Muscle layer of colon (tissue), 2 donors: Measurements from ENCODE around the gene GUCA1A.
"Not testable (repeated sequence)": the region's sequence is repeated elsewhere in the genome, so short reads cannot be mapped to it uniquely, and the experiment has no call there.

ENCODE experiments used
- H3K27ac ChIP-seq: one replicate; pipeline ENCODE4 v1.7.0; 2013; ENCODE audit warnings: low read depth, mild to moderate bottlenecking, low read length, moderate library complexity
- H3K27me3 ChIP-seq, 2 donors: one replicate each; pipeline ENCODE4 v1.7.0; 2013; ENCODE audit warnings: low read length in 2 of 2, mild to moderate bottlenecking in 2 of 2; ENCODE audit not compliant: insufficient read depth in 2 of 2, control insufficient read depth in 1 of 2
- H3K36me3 ChIP-seq: one replicate; pipeline ENCODE4 v1.7.0; 2013; ENCODE audit warnings: mild to moderate bottlenecking, low read length; ENCODE audit not compliant: insufficient read depth
- H3K4me1 ChIP-seq: one replicate; pipeline ENCODE4 v1.7.0; 2013; ENCODE audit warnings: mild to moderate bottlenecking, low read length; ENCODE audit not compliant: insufficient read depth
- H3K4me3 ChIP-seq, 2 donors: one replicate each; pipeline ENCODE4 v1.7.0; 2013; ENCODE audit warnings: low read length in 2 of 2, low read depth in 1 of 2, mild to moderate bottlenecking in 1 of 2, moderate library complexity in 1 of 2
- H3K9ac ChIP-seq: one replicate; pipeline ENCODE4 v1.7.0; 2013; ENCODE audit warnings: low read length
- H3K9me3 ChIP-seq: one replicate; pipeline ENCODE4 v1.7.0; 2013; ENCODE audit warnings: mild to moderate bottlenecking, low read length
- donor health status: abdominal sarcoma.
- donor health status: Adenocarcinoma of cecum.

GUCA1A gene

DNA sequence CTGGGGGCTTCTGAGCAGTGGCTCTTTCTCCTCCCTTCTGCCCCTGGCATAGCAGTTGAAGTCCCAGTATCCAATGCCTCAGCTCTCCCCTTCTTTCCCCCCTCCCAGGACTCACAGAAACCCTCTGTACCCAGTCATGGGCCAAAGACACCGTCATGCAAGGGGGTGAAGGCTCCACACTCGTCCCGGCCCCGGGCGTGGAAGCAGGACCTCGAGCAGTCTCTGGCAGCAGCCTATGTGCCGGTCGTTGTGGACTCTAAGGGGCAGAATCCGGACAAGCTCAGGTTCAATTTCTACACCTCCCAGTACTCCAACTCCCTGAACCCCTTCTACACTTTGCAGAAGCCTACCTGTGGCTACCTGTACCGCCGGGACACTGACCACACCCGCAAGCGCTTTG is 10.4 kb upstream of the GUCA1A start:
- Histone ChIP-seq H3K4me3 (no peak overlapping the region), H3K27me3 (peaks cover 0 to 4% of the 10 kb centered on the region in 2 donors), H3K27ac (no peak overlapping the region), H3K36me3 (no peaks in the 10 kb centered on the region), H3K4me1 (no peaks in the 10 kb centered on the region), H3K9ac (no peak overlapping the region), H3K9me3 (no peaks in the 10 kb centered on the region)

DNA sequence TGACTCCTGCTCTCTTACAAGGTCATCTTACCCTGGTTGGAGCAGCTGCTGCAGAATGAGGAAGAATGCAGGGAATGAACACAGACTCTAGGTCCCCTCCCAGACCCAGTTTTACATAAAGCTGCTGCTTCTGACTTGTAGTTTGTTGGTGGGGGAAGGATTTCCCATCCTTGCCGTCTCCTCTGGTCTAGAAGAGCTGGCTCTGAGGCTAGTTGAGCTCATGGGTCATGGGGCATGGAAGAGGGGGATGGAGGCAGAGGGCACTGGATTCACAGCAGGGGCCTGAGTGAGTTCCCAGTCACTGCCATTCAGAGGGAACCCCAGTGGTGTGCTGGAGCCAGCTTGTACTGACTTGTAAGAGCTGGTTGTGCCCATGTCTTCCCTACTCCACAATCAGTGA is 9.2 kb upstream of the GUCA1A start:
- Histone ChIP-seq H3K27ac (no peak overlapping the region), H3K4me3 (no peak overlapping the region), H3K27me3 (peaks cover 0 to 4% of the 10 kb centered on the region in 2 donors), H3K36me3 (no peaks in the 10 kb centered on the region), H3K9me3 (no peaks in the 10 kb centered on the region), H3K9ac (no peak overlapping the region), H3K4me1 (no peaks in the 10 kb centered on the region)

DNA sequence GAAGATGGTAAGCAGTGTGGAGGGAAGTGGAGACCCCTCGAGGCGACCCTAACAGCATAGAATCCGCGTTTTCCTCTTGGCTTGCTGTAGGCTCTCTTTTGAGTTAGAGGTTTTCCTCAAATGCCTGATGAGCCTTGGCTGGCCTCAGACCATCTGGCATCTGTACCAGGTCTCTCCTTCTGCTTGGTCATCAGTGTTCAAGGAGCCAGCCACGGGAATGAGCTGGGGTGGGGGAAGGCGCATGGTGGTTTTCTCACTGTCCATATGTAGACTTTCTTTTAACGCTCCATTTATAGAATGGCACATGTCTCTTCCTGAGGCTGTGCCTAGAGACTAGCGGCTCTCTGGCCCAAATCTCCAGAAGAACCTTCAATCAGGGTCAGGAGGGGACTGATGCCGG is 8.1 kb upstream of the GUCA1A start:
- Histone ChIP-seq H3K4me1 (no peaks in the 10 kb centered on the region), H3K27me3 (peaks cover 0 to 4% of the 10 kb centered on the region in 2 donors), H3K36me3 (no peaks in the 10 kb centered on the region), H3K4me3 (no peak overlapping the region), H3K9ac (no peak overlapping the region), H3K9me3 (no peaks in the 10 kb centered on the region), H3K27ac (no peak overlapping the region)

DNA sequence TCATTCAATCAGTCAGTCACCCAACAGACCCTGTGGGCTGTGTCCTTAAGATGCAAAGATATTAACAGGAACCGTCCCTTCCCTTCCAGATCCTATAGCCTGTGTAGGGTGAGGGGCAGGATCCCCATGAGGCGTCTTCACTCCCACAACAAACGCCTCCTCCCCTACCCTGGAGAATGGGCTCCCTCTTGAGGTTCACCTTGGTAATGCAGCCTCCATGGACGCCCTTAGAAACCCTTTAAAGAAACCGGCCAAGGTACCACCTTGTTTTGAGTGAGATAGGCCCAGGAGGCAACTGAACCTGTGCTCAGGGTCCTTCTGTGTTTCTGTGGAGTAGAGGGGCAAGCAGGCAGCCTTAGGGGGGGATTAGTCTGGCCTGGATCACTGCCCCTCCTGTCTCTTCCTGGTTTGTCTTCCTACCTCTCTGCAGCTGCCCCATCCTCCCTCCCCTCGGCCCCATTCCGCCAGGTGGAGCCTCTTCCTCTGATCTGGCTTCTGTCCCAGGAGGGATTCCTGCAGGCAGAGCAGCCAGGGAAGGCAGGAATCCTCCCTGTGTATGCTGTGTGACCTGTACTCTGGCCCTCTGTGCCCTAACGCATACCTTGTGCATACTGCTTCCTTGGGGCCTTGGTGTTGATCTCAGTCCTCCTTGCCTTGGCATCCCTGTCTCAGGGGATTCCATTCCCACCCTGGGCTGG is 6.6 kb upstream of the GUCA1A start:
- Histone ChIP-seq H3K9ac (no peak overlapping the region), H3K36me3 (no peaks in the 10 kb centered on the region), H3K27ac (no peak overlapping the region), H3K9me3 (no peaks in the 10 kb centered on the region), H3K4me3 (no peak overlapping the region), H3K27me3 (peaks cover 0 to 4% of the 10 kb centered on the region in 2 donors), H3K4me1 (no peaks in the 10 kb centered on the region)

DNA sequence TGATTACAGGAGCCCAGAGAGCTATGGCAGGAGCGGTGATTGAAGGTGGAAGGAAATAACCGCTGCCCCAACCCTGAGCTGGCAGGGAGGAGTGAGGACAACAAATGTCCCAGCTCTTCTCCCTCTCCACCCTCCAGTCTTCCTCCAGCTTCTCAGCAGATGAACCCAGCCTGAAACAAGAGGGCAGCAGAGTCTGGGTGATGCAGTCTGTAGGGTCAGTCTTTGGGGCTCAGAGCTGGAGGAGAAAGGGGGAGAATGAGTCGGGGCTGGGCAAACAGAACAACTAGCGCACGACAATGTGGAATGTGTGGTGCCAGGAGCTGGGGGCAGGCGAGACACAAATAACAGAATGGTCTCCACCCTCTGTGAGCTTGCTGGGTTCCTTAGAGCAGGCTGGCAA is 4.5 kb upstream of the GUCA1A start:
- Histone ChIP-seq H3K27me3 (peaks cover 0 to 4% of the 10 kb centered on the region in 2 donors), H3K9ac (no peak overlapping the region), H3K36me3 (no peaks in the 10 kb centered on the region), H3K4me3 (no peak overlapping the region), H3K4me1 (no peaks in the 10 kb centered on the region), H3K27ac (no peak overlapping the region), H3K9me3 (no peaks in the 10 kb centered on the region)

DNA sequence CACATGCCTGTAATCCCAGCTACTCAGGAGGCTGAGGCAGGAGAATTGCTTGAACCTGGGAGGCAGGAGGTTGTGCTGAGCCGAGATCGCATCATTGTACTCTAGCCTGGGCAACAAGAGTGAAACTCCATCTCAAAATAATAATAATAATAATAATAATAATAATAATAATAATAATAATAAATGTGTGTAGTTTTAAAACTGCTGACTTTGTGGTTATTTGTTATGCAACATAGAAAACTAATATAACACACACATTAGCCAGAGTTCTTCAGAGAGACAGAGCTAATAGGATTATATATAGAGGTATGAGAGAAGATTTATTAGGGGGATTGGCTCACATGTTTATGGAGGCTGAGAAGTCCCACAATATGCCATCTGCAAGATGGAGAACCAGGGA is 3.4 kb upstream of the GUCA1A start:
- not testable (repeated sequence) for H3K4me3 ChIP-seq, H3K4me1 ChIP-seq, H3K9me3 ChIP-seq, H3K36me3 ChIP-seq, H3K27ac ChIP-seq, H3K9ac ChIP-seq, H3K27me3 ChIP-seq

DNA sequence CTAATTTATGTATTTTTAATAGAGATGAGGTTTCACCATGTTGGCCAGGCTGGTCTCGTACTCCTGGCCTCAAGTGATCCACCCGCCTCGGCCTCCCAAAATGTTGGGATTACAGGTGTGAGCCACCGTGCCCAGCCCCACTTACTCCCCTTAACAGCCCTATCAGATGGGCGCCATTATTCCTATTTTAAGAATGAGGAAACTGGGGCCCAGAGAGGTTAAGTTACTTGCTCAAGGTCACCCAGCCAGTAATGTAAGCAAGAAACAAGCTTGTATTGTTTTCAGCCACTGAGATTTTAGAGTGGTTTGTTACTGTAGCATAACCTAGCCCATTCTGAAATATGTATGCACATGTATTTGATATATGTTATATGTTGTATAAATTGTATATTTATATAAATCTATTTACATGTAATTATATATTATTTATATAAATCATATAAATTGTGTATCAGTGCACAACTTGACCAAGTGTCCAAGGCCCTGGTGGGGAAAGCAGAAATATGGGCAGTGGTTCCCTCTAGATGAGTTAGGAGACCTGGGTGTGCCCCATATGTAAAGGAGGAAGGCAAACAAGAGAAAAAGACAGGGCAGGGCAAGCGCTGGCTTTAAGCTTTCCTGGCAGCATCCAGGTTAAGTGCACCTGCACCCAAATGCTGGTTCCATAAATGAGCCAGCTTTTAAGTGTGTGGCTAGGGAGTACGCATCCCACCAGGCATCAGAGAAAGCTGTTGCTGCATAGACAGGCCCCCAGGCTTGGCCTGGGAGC is 1.2 kb upstream of the GUCA1A start:
- Histone ChIP-seq H3K27ac (no peak overlapping the region), H3K9ac (no peak overlapping the region), H3K4me3 (no peak overlapping the region), H3K36me3 (no peaks in the 10 kb centered on the region), H3K27me3 (no peaks in the 10 kb centered on the region), H3K4me1 (no peaks in the 10 kb centered on the region), H3K9me3 (no peaks in the 10 kb centered on the region)

DNA sequence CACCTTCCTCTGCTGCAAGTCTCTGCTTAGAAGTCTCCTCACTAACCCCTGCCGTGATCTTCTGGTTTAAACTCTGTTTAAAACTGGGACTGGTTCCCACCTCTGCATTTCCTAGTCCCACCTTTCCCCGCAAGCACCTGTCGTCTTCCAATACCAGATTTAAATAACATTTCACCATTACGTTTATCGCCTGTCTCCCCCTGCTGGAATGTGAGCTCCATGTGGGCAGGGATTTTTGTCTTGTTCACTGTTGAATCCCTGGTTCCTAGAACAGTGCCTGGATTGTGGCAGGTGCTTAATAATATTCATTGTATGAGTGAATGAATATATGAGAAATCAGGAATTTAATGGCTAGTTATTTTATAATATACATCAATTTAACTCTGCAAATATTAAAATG is 2.7 kb downstream of the GUCA1A start:
- H3K27me3 ChIP-seq, result peaks cover 0 to 16% of the 10 kb centered on the region in 2 donors
- H3K9me3 ChIP-seq, result no peaks in the 10 kb centered on the region
- no peaks in the 10 kb centered on the region for H3K36me3 ChIP-seq
- H3K4me3 ChIP-seq, result no peak overlapping the region
- no peaks in the 10 kb centered on the region for H3K4me1 ChIP-seq
- no peak overlapping the region for H3K27ac ChIP-seq
- no peak overlapping the region for H3K9ac ChIP-seq

DNA sequence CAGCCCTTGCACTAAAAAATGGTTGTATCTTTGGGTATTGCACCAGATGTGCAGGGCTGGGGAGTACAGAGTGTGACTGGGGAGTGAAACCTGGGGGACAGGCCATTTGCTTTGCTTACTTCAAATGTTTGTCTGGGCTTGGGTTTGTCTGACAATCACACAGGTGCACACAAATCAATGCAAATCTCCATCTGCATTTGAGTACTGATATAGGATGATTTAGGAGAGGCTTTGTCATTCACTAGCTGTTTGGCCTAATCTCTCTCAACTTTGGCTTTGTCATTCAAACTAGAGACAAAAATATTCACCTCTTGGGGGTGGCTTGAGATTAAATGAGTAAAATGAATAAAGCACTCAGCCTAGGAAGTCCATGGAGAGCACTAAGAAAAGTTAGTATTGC is 3.8 kb downstream of the GUCA1A start:
- Histone ChIP-seq H3K27me3 (peaks cover 0 to 16% of the 10 kb centered on the region in 2 donors), H3K9ac (no peak overlapping the region), H3K27ac (no peak overlapping the region), H3K36me3 (no peaks in the 10 kb centered on the region), H3K9me3 (no peaks in the 10 kb centered on the region), H3K4me1 (no peaks in the 10 kb centered on the region), H3K4me3 (no peak overlapping the region)

DNA sequence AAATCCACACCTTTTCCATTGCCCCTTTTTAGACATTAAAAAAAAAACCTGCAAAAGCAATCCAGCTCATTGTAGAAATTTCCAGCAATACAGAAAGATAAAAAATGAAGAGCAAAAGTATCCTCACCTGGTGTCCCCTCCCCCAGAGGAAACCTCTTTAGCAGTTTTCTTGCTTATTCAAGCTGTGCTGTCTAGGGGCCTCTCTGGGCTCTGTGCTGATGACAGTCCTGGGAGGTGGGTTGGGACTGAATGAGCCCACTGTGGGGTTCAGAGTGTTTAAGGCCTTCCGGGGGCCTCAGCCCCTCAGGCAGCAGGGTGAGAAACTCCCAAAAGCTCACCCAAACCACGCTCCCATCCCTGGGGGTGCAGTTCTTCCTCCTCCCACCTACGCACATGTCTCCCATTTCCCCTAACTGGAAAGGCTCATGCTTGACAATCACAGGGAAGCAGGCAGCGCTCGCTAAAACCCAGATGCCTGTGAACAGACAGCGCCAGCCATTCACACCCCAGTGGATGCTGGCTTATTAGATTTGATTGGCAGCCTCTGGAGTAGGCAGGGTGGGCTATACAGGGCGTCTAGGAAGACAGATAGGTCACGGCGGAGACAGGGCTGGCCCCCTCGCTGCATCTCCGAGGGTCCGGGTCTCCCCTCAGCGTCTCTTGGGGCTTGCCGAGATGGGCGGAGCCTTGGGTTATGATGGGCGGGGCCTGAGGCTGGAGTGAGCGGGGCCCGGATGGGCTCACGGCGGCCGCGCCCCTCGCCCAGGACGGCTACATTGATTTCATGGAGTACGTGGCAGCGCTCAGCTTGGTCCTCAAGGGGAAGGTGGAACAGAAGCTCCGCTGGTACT is 4.6 kb downstream of the GUCA1A start:
- Histone ChIP-seq H3K9ac (no peak overlapping the region), H3K36me3 (no peaks in the 10 kb centered on the region), H3K4me1 (no peaks in the 10 kb centered on the region), H3K27ac (no peak overlapping the region), H3K27me3 (peaks cover 0 to 16% of the 10 kb centered on the region in 2 donors), H3K4me3 (no peak overlapping the region), H3K9me3 (no peaks in the 10 kb centered on the region)

DNA sequence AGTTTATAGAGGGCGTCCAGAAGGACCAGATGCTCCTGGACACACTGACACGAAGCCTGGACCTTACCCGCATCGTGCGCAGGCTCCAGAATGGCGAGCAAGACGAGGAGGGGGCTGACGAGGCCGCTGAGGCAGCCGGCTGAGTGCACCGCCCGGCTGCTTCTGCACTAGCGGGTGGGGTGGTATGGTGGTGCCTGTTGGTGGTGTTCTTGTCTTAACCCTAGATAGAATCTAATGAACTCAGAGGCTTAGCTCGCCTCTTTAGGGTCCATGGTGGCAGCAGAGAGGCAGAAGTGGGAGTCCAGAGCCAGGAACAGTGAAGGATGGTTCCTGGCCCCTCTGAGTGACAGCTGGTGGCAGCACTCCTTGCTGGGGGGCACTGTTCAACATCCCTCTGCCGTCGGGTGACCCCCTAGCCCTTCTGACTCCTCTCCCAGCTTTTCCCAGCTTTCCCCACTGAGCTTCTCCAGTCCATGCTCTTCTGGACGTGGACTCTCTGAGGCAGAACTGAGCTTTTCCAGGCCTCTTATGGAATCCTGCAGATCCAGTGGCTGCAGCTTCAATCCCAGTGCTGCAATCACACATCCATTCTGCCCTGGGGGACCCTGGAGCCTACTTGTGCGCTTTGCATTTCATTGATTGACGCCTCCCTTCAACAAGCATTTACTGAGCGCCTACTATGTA is 6.2 kb downstream of the GUCA1A start:
- Histone ChIP-seq H3K9ac (no peak overlapping the region), H3K27ac (no peak overlapping the region), H3K4me3 (no peak overlapping the region), H3K9me3 (no peaks in the 10 kb centered on the region), H3K4me1 (no peaks in the 10 kb centered on the region), H3K27me3 (peaks cover 0 to 16% of the 10 kb centered on the region in 2 donors), H3K36me3 (no peaks in the 10 kb centered on the region)
